ENCODE measurements around the gene HMCN2.

The HMCN2 gene

DNA sequence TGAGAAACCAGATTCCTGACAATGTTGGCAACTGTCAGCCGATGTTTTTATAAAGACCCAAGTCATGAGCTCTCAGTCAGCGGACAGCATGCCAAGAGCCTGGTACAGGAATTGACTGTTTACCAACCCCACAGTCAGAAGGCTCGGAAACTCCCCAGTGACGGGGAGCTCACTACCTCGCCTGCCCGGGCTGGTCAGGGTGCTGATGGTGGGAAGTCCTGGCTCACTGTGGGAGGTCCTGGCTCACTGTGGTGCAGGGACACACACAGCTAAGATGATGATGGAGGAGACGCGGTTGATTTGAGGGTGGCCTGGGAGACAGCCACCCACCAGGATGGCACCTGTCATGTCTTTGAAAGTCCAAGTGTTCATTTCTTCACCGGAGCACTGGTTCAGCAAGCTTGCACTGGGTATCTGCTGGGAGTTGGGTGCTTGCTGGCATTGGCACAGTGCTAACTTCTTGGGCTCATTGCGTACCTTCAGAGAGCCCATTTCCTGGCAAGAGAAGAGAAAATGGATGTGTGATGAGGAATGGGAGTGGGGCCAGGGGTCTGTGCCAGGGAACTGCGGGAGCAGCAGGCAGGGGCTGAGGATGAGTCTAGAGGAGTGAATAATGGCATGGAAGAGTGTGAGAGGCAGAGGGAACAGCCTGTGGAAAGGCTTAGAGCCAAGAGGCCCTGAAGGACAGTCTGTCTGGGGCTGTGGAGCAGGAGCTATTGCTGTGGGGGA is 194.5 kb downstream of the HMCN2 start:
- no peak for DNase-seq

DNA sequence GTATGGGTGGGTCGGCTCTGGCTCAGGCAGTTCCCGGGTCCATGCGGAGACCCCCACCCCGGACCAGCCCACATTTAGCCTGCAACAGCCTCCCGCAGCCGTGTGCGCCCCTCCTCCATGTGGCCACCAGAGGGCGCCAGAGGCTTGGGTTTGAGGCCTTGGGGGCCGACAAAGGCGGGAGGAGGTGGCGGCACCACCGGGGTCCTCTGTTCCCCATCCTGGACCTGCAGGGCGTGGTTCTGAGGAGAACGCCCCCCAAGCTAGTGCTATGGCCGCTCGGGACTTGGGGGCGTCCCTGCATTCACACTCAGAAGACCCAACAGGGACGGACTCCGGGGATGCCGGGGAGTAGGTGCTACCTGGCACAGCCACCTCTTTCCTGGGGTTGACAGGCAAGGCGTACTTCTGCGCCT is 195.7 kb downstream of the HMCN2 start:
- peak; percentile 6 to 34 for DNase-seq

DNA sequence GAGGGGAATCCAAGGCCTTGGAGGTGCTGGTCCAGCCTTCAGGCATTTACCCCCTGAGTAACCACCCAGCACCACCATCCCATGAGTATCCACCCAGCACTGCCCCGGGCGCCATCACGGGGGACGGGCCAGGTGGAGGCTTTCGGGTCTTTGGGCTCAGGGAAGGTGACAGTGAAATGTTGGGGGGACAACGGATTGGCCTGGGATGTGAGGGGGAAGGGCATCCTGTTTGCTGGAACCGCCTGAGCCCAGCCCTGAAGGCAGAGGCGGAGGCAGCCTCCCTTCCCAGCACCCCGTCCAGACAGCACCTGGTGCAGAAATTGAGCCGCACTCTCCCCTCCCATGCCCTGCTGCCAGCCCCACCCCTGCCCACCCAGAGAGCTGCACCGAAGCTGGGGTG is 196.2 kb downstream of the HMCN2 start:
- no peak for DNase-seq

GRCh38 chr9:130462685-130463540 is 197.4 kb downstream of the HMCN2 start:
- no peak for DNase-seq

DNA sequence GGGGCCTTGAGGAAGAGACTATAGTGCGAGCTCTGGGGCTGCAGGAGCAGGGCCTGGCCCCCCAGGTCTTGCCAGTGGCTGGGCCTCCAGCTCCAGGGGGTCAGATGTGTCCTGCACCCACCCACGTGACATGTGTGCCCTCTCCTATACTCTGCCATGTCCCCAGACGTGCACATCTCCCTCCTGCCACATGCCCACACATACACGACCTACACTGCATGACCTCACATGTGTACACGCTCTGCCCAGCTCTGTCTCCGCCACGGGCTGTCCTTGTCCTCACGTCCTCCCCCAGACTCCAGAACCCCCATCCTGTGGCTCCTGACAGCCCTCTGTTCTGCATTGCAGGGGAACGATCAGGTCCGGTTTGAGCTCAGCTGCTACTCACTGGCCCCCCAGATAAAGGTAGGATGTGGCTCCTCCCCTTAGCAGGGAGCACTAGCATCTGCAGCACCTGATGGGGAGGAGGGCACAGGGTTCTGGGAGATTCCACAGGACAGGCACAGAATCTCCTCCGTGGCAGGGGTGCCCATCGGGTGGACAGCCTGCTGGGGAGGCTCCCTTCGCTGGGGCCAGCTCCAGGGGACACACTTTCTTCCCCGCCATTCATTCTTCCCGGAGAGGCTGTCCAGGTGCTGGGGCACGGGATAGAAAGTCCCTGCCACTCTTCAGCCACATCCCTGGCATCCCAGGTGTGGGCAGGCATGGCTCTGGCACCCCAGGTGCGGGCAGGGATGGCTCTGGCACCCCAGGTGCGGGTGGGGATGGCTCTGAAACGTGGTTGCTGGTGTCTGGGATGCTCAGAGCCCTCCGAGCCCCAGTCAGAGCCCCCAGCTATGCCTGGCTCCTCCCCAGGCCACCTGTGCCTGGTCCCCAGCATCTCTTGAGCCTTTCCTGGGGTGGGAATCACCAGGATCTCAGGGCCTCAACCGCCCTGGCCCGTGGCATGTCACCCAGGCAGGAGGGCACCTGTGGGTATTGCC is 198.5 kb downstream of the HMCN2 start:
- DNase-seq, result no peak

GRCh38 chr9:130465383-130466096 is 200.0 kb downstream of the HMCN2 start:
- no peak for DNase-seq

- no peak for DNase-seq
Measured at GRCh38 chr9:130466537-130467217, 201.1 kb downstream of the HMCN2 start.

DNA sequence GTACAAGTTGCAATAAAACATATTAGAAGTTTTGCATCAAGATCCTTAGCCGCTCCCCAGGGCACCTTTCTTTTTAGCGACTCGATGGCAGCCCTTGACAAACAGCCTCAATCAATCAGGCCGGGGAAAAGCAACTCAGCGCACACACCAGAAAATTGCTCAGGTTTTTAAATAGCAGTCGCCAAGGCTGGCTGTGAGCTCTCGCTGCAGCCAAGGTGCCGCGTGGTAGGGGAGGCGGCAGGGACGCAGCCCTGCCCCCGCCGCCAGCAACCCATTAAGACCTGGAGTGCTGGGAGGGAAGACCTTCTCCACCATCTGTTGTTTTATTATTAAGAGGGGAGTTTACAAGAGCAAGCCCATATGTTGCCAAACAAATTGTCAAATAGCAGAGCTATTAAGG is 201.8 kb downstream of the HMCN2 start:
- no peak for DNase-seq

DNA sequence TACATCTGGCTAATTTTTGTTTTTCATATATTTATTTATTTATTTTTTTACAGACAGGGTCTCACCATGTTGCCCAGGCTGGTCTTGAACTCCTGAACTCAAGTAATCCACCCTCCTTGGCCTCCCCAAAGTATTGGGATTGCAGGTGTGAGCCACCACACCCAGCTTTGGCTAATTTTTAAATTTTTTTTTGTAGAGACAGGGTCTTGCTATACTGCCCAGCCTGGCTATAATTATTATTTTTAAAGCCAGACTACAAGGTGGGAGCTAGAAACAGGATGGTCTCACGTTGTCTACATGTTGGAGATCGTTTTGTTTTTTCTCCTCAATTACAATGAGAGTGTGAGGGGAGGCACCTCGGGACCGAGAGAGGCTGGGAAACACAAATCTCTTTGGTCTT is 203.0 kb downstream of the HMCN2 start:
- no peak for DNase-seq

- no peak for DNase-seq
Measured at GRCh38 chr9:130470269-130470668, 204.7 kb downstream of the HMCN2 start.

GRCh38 chr9:130470950-130471349 is 205.4 kb downstream of the HMCN2 start:
- DNase-seq, result no peak

DNA sequence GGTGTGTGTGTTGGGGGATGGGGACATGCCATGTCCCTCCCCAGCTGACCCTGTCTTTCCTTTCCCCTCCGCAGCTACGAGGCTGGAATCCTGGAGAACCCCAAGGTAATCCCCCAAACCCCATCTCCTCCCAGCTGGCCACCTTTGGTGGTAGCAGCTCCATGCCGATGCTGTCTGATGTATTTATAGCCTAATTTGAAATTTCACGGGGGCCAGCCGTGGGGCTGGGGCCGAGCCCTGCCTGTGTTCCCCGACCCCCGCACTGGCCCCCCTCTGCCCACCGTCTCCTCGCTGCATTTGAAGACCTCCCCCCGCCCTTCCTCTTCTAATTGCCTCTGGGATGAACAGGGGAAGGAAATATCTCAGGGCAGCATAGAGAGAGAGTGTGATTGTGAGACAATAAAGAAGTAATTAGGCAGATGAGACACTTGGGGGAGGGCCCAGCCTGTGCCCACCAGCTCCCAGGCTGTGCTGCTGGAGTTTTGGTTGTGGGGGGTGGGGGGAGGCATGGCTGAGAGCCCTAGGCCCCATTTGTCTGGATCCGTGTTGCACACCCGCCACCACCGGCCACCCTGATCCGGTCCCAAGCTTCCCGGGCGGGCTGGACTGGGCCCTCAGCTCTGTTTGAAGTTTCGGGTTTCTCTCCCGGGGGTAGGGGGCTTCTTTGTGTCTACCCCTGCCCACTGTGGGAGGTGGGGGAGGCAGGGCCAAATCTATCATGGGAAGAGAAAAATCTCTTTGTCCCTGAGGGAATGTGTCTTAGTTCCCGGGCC is 206.0 kb downstream of the HMCN2 start:
- no peak for DNase-seq

DNA sequence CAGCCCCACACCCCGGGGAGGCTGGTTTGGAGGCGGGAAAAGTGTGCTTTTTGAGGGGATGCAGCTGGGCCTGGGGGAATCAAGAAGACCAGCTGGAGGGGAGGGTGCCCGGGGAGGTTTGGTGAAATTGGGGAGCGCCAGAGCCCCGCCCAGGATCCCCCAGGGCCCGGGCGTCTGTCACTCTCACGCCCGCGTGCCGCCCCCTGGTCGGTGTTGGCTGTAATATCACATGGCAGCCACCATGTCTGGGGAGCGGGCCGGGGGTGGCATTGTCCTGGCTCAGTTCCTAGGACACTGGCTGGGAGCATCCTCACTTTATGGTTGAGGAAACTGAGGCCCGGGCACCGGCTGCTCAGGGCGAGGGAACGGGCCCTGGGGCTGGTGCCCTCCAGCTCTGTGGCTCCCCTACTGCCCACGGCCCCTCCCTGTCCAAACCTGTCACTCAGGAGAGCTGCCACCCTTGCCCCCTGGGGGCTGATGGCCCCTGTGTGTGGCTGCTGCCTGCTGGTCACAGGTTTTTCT is 206.7 kb downstream of the HMCN2 start:
- DNase-seq, result no peak

DNA sequence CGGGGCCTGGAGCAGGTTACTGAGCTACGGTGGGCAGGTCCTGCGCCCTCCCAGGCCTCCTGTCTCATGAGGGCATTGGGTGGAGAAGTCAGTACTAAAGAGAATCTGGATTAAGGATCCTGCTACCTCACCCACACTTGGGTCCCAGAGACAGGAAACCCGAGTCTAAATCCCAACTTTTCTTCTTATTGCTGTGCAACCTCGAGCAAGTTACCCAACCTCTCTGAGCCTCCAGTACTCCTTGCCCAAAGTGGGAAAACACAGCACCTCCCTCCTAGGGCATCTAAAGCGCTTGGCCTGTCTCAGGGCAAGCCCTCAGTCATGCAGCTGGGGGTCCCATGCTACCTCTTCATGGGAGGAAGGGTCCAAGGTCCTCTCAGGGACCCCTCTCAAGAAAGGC is 207.4 kb downstream of the HMCN2 start:
- no peak for DNase-seq

GRCh38 chr9:130473566-130473965 is 208.0 kb downstream of the HMCN2 start:
- no peak for DNase-seq

DNA sequence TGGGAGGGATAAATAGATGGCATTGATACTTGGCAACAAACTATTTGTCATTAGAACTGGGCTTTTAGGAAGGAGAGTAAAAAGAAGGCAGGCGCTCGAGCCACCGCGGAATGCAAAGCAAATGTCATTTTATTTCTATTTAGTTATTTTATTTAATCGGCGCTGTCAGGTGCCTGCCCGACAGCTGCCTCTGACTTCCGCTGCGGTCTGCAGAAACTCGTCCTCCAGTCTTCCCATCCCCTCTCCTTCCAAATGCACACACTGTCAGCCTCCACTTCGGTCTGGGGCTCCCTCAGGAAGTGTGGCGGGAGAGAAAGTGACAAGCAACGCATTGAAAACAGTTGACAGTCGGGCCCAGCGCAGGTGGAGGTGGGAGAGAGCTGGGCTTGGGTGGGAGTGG is 208.5 kb downstream of the HMCN2 start:
- no peak for DNase-seq

GRCh38 chr9:130476151-130476730 is 210.7 kb downstream of the HMCN2 start:
- no peak for DNase-seq

- DNase-seq, result no peak
Measured at GRCh38 chr9:130477564-130477963, 212.0 kb downstream of the HMCN2 start.

DNA sequence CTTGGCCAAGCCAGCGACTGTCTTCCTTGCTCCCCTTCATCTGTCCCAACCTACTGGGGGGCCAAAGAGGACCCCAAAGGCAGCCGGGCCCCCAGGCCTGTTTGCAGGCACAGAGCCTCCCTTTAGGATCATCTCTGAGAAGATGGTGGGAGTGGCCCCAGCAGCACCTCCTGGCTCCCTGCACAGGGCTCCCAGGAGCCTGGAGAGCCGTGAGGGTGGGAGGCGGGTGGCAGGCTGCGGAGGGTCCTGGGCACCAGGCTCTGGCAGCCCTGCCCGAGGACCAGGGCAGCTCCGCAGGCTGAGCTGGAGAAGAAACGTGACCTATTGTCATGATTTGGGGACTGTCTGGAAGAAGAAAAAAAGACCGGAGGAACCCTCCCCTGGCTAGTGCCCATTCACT is 212.6 kb downstream of the HMCN2 start:
- DNase-seq, result no peak

Measured in bone marrow (tissue), 2 donors.